Panc1 (cell line): ENCODE measurements around the gene GCK. TPM values are rescaled to one million over a fixed set of nuclear protein-coding genes. Genes with fewer than 3 reads are reported as not detected.

Experiments used
- ATAC-seq: fragments of 200-7000 bp; cut with Tn5 transposase; 2 replicates; pipeline ENCODE4 v1.9.1; 2020; ENCODE audit warnings: mild to moderate bottlenecking, moderate library complexity
- BruUV-seq: library from RNA; stranded (reverse); fragments of 400-500 nt; replicated peaks from 2 replicates; lab custom pipeline; 2021; lab: Mats Ljungman, UMichigan
- CTCF ChIA-PET: fragments of 300-600 bp; sonication (Branson Sonifier 250); formaldehyde crosslinking; loops from one replicate; lab custom pipeline; 2022; ENCODE audit warnings: antibody characterized with exemption; lab: Charles Lee
- POLR2A ChIA-PET: fragments of 300-600 bp; sonication (Branson Sonifier 250); formaldehyde crosslinking; loops from one replicate; lab custom pipeline; 2022; ENCODE audit warnings: antibody characterized with exemption; lab: Charles Lee
- DNase-seq: peaks from one replicate; pipeline ENCODE4 v3.0.0-alpha.2; 2010; ENCODE audit warnings: low read depth, low spot score
- H3K27ac ChIP-seq: 2 replicates; pipeline ENCODE4 v1.5.1; 2011; ENCODE audit warnings: mild to moderate bottlenecking, low read length, inconsistent platforms
- H3K27me3 ChIP-seq: fragments of 200-500 bp; sonication (Bioruptor generic); 2 replicates; pipeline ENCODE4 v1.6.0; 2014; ENCODE audit warnings: low read length, inconsistent platforms; ENCODE audit not compliant: control insufficient read depth, insufficient read depth
- H3K36me3 ChIP-seq: fragments of 200-500 bp; sonication (Bioruptor generic); 2 replicates; pipeline ENCODE4 v1.5.1; 2014; ENCODE audit warnings: inconsistent platforms, mild to moderate bottlenecking, low read length, moderate library complexity; ENCODE audit not compliant: control insufficient read depth, insufficient read depth
- H3K4me1 ChIP-seq: 2 replicates; pipeline ENCODE4 v1.5.1; 2011; ENCODE audit warnings: inconsistent platforms, mild to moderate bottlenecking, low read length, moderate library complexity; ENCODE audit not compliant: control insufficient read depth, insufficient read depth
- H3K4me3 ChIP-seq, 2 experiments: 2 replicates each; pipeline ENCODE4 v1.5.1; 2011 to 2012; ENCODE audit warnings: low read depth in 2 of 2, low read length in 2 of 2, mild to moderate bottlenecking in 2 of 2, inconsistent platforms in 1 of 2, moderate library complexity in 1 of 2
- H3K9me3 ChIP-seq: fragments of 200-500 bp; sonication (Bioruptor generic); 2 replicates; pipeline ENCODE4 v1.5.1; 2014; ENCODE audit warnings: low read depth, mild to moderate bottlenecking, inconsistent platforms, low read length, moderate library complexity; ENCODE audit not compliant: control insufficient read depth, insufficient read depth
- POLR2AphosphoS5 ChIP-seq: IDR thresholded peaks from 2 replicates; pipeline ENCODE4 v1.6.1; 2012; ENCODE audit warnings: mild to moderate bottlenecking, low read depth, low read length, moderate library complexity
- SIN3A ChIP-seq: IDR thresholded peaks from 2 replicates; pipeline ENCODE4 v1.6.1; 2012; ENCODE audit warnings: low read depth, mild to moderate bottlenecking, low read length, moderate library complexity, borderline replicate concordance; ENCODE audit not compliant: insufficient read depth
- TCF7L2 ChIP-seq: IDR thresholded peaks from 2 replicates; pipeline ENCODE4 v1.6.1; 2011; ENCODE audit warnings: mild to moderate bottlenecking, low read depth, low read length, inconsistent platforms
- in situ Hi-C: cut with HindIII; loops from 2 replicates; pipeline ENCODE4 v1.10.0; 2016; ENCODE audit warnings: low sequenced_read_pairs, low pct_unique_long_range_greater_than_20kb
- intact Hi-C: fragments of 100-400 bp; cut with micrococcal nuclease; formaldehyde crosslinking; loops from one replicate; pipeline ENCODE4 v1.10.0; 2022; ENCODE audit not compliant: unreplicated experiment
- total RNA-seq: library from RNA; stranded (reverse); gene quantifications from one replicate; pipeline ENCODE4 v1.2.1, GENCODE V29; 2021; ENCODE audit not compliant: unreplicated experiment
- TF ChIP-seq, protein P1 (sequence below): fragments of 450-650 bp; IDR thresholded peaks from 2 replicates; pipeline ENCODE4 v1.5.1; 2017; ENCODE audit warnings: mild to moderate bottlenecking
- TF ChIP-seq, protein P2 (sequence below), 2 experiments: IDR thresholded peaks; 2 replicates each; pipeline ENCODE4 v1.6.1; 2011 to 2012; ENCODE audit warnings: low read depth in 2 of 2, control low read depth in 1 of 2, low read length in 1 of 2, mild to moderate bottlenecking in 1 of 2, moderate library complexity in 1 of 2; ENCODE audit not compliant: insufficient read depth in 1 of 2

The GCK gene
- total RNA-seq, 1 experiment from 2014 or later, result 0.36 TPM

DNA sequence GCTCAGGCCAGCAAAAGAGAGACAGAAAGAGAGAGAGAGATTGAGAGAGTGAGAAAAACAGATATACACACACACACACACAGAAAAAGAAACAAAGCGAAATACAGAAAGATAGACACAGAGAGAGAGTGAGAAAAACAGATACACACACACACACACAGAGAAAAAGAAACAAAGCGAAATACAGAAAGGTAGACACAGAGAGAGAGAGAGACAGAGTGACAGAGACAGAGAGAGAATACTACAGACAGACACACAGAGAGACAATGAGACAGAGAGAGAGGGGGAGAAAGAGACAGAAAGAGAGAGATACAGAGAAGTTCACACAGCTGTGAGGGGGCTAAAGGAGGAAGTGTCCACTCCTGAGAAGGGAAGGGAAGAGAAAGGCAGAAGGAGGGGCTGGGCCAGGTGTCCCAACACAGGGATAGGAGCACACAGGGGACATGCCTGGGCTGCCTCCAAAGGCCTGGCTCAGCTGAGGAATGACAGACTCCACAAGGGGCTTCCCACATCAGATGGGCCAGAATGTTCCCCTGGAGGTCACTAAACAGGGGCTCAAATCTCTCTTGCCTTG lies 4.3 kb downstream of the GCK start:
- DNase-seq, result no peak
- no peaks in the 10 kb centered on the region for H3K27me3 ChIP-seq
- H3K27ac ChIP-seq, result peak overlapping the region; percentile 75
- no peak overlapping the region for H3K4me3 ChIP-seq
- no TSS peak for BruUV-seq
- TF ChIP-seq POLR2AphosphoS5 (no peak), SIN3A (no peak), TCF7L2 (no peak)
- TF ChIP-seq, protein P1, sequence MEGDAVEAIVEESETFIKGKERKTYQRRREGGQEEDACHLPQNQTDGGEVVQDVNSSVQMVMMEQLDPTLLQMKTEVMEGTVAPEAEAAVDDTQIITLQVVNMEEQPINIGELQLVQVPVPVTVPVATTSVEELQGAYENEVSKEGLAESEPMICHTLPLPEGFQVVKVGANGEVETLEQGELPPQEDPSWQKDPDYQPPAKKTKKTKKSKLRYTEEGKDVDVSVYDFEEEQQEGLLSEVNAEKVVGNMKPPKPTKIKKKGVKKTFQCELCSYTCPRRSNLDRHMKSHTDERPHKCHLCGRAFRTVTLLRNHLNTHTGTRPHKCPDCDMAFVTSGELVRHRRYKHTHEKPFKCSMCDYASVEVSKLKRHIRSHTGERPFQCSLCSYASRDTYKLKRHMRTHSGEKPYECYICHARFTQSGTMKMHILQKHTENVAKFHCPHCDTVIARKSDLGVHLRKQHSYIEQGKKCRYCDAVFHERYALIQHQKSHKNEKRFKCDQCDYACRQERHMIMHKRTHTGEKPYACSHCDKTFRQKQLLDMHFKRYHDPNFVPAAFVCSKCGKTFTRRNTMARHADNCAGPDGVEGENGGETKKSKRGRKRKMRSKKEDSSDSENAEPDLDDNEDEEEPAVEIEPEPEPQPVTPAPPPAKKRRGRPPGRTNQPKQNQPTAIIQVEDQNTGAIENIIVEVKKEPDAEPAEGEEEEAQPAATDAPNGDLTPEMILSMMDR, result no peak
- TF ChIP-seq, protein P2, sequence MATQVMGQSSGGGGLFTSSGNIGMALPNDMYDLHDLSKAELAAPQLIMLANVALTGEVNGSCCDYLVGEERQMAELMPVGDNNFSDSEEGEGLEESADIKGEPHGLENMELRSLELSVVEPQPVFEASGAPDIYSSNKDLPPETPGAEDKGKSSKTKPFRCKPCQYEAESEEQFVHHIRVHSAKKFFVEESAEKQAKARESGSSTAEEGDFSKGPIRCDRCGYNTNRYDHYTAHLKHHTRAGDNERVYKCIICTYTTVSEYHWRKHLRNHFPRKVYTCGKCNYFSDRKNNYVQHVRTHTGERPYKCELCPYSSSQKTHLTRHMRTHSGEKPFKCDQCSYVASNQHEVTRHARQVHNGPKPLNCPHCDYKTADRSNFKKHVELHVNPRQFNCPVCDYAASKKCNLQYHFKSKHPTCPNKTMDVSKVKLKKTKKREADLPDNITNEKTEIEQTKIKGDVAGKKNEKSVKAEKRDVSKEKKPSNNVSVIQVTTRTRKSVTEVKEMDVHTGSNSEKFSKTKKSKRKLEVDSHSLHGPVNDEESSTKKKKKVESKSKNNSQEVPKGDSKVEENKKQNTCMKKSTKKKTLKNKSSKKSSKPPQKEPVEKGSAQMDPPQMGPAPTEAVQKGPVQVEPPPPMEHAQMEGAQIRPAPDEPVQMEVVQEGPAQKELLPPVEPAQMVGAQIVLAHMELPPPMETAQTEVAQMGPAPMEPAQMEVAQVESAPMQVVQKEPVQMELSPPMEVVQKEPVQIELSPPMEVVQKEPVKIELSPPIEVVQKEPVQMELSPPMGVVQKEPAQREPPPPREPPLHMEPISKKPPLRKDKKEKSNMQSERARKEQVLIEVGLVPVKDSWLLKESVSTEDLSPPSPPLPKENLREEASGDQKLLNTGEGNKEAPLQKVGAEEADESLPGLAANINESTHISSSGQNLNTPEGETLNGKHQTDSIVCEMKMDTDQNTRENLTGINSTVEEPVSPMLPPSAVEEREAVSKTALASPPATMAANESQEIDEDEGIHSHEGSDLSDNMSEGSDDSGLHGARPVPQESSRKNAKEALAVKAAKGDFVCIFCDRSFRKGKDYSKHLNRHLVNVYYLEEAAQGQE (IDR thresholded peaks at IDR 0.05; ENCODE audit: insufficient read depth in 1 of 2, low read depth in 2 of 2, low read length in 1 of 2), result no peak
- no peaks in the 10 kb centered on the region for H3K36me3 ChIP-seq
- peak; percentile 23 for ATAC-seq
- peaks cover 4% of the 10 kb centered on the region; the same call in 1 of the 2 replicates for H3K9me3 ChIP-seq
- ChIA-PET POLR2A (no interaction called here), CTCF (no interaction called here)
- peaks cover 21% of the 10 kb centered on the region for H3K4me1 ChIP-seq
- in situ Hi-C loops (no loop called here), intact Hi-C loops (no loop called here)

DNA sequence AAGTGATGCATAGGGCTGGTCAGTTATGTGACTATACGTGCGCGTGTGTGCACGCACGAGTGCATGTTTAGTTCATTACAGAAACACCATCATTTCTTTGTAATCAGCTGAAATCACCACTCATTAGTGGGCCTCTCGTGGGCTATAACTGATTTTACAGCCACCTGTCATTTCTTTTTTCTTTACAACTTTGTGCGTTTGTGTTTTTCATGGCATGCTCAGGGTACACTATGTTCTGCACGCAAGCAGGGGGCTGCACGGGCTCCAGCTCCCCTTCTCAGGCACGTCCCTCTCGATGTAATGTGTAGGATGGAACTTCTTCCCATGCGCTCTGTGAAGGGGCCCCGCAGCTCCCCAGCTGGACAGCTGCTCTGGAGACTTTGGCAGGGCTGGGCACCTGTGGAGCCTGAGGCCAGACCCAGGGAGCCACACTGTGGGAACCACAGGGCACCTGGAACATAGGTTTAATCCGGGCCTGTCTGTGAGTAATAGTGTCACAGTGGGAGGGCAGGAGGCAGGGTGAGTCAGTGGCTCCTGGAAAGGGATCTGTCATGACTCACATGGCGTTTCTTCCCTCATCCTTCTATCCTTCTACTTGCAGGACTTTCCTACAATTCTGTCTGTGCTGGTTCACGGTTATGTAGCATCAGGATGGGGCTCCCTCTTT lies 4.9 kb downstream of the GCK start:
- in situ Hi-C loops (no loop called here), intact Hi-C loops (no loop called here)
- ChIA-PET CTCF (no interaction called here), POLR2A (no interaction called here)
- DNase-seq (peak; percentile 86), ATAC-seq (peak; percentile 97)
- H3K4me3 ChIP-seq, result no peak overlapping the region
- peaks cover 21% of the 10 kb centered on the region for H3K4me1 ChIP-seq
- H3K27ac ChIP-seq, result peak overlapping the region; percentile 75
- H3K9me3 ChIP-seq, result peaks cover 4% of the 10 kb centered on the region; the same call in 1 of the 2 replicates
- BruUV-seq, result no TSS peak
- no peaks in the 10 kb centered on the region for H3K27me3 ChIP-seq
- TF ChIP-seq, protein P2 (IDR thresholded peaks at IDR 0.05; ENCODE audit: insufficient read depth in 1 of 2, low read depth in 2 of 2, low read length in 1 of 2), result no peak
- TF ChIP-seq POLR2AphosphoS5 (0 out of 2 replicates have a peak, but pooled peaks have one; percentile 54), TCF7L2 (peak; percentile 55; the same call in 1 of the 2 replicates), SIN3A (no peak)
- TF ChIP-seq, protein P1, result no peak
- H3K36me3 ChIP-seq, result no peaks in the 10 kb centered on the region
